HG03097 (cell line): ENCODE measurements around the gene OR6N2.

Experiments used
- ATAC-seq: cut with Tn5 transposase; IDR thresholded peaks from one replicate; pipeline ENCODE4 v1.9.1; 2021; ENCODE audit not compliant: unreplicated experiment, low FRiP score

The OR6N2 gene

DNA sequence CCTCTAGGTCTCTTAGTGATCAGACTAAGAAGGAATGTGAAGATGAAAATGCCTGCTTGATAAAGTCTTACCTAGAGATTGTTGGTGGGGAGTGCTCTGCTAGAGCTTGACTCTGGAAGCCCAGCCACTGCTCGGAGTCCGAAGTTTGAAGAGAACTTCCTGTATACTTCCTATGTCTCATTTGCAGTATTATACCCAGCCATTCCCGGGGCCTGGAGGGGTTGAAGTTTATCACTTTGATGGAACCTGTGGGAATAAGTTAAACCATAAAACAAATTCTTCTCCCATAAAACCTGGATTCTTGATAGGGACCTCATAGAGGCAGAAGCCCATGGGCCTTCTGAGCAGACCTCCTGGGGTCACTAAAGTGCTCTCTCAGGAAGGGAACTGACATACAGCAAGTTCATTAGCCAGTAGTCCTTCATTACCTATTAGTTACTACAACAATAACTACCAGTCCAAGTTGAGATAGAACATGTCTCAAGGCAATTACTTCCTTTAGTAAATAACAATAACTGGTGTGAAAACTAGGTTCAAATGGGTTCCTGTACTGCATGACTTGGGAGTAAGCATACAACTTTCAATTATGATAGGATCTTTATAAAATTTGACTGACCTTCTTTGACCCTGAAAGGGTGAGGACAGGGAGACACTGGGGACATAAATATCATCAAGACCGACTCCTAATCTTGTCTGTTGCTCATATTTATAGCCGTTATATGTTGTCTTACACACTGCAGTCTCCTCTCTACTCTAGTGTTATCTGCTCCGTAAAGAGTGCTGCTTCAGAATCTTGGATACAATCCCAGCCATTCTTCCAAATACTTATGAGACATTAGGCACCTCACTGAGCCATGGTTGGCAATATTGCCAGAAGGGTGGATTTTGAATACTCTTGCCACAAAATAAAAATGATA, 8.8 kb downstream of the OR6N2 start, which contains the start of gene OR6N1:
TSS of gene OR6N1 (minus strand) at position 246 of the 917 bp plus-strand sequence. CDS start 5,513 bp downstream, outside the sequence.
- no peak for ATAC-seq

DNA sequence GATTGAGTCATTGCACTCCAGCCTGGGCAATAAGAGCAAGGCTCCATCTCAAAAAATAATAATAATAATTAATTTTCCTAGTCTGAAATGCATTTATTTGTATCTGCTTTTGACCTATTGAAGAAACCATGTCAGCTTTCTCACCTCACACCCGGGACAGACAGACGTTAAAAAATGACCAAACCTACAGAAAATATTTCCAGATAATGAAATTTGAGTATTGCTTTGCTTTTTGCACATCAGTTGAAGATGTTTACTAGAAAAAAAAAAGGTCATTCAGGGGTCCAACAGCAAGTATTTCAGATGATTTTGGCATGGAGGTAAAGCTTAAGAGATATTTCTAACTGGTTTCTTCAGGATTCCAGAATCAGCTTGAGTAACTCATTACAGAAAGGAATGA, 26.6 kb downstream of the OR6N2 start, which contains the start of gene OR6K6:
TSS of gene OR6K6 (plus strand) at position 301 of the 400 bp plus-strand sequence. CDS start 168 bp downstream, outside the sequence.
- ATAC-seq = no peak

DNA sequence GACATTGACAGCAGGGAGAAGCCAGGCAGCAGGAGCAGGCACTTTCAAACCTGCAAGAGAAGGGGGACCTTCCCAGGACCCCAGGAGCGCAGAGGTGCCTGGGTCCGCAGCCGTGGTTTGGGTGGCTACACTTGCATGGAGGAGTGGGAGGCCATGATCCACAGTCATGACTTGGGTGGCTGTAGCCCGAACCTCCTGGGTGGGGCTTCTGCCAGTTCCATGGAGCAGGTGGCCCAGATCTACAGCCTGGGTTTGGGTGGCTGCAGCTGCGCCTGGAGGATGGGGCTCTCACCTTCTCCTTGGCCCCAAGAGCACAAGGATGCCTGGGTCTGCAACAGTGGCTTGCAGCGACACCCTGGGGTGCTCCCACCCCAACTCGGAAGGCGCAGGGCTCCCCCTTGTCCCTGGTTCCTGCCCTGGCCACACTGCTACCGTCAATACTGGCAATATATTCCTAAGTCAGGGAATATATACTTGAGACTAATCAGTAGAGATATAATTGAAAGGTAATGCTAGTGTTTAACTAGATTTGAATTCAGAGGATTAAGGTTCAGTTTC, 28.8 kb downstream of the OR6N2 start:
- no peak for ATAC-seq

DNA sequence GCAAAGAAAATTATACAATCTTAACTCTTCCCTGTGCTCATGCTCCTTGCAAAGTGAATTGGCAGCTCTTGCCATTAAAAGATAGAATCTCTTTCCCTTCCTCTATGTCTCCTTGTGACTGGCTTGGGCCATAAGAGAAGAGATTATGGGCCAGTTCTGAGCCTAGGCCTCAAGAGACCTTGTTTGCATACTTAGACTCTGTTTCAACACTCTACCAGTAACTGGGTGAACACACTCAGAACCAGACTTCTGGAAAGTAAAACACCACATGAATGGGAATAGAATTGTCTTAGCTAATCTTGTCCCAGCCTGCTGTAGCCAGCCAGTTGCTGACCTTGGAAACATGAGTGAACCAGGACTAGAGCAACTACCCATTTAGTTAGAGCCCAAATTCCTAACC, 45.2 kb downstream of the OR6N2 start:
- ATAC-seq = no peak

DNA sequence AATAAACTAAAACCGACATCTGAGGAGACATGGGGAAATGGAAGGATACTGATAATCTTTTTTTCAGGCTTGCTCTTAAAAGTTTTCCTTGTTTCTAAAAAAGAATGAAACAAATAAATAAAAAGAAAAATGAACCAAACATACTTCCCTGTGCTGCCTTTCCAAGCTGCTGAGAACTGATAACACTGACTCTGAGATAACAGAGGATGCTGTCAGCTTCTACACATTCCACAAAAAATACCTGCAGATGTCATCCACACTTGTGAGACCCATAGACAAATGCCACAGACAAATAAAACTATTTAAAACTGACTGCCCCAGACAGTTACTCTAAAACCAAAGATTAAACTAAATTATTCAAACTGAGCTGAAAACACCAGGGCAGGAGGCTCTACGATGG, 48.5 kb downstream of the OR6N2 start:
- ATAC-seq = no peak

DNA sequence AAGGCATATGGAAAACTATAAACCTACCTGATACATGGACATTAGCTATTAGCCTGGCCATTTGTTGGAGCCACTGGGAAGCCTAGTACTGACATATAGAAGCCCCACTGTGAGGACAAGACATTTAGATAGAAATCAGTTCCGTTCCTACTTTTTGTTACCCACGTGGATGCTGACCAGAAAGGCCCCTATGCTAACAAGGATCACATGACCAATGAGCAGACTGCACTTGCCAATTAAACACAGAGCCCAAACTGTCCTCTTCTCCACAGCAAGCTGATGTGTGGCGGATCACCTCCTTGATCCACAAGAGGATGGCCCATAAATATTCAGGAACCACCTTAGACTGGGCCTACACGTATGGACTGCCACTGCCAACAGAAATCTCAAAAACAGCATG, 49.3 kb downstream of the OR6N2 start:
- ATAC-seq = no peak

DNA sequence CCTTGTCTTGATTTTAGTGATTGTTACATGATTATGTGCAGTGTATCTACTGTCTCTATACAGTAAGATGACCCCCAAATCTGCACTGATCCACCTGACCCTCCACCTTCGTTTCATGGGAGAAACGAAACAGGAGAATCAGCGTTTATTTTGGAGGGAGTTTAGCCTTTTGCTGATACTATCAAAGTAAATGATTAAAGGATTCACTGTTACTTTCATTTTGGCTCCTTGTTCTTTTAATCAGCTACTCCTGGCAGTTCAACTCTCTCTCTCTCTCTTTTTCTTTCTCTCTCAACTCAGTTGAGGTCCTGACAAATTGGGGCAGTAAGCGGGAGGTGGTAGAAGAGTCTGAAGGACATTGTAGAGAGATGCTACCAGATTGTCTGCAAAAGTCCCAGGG, 50.6 kb downstream of the OR6N2 start:
- no peak for ATAC-seq

DNA sequence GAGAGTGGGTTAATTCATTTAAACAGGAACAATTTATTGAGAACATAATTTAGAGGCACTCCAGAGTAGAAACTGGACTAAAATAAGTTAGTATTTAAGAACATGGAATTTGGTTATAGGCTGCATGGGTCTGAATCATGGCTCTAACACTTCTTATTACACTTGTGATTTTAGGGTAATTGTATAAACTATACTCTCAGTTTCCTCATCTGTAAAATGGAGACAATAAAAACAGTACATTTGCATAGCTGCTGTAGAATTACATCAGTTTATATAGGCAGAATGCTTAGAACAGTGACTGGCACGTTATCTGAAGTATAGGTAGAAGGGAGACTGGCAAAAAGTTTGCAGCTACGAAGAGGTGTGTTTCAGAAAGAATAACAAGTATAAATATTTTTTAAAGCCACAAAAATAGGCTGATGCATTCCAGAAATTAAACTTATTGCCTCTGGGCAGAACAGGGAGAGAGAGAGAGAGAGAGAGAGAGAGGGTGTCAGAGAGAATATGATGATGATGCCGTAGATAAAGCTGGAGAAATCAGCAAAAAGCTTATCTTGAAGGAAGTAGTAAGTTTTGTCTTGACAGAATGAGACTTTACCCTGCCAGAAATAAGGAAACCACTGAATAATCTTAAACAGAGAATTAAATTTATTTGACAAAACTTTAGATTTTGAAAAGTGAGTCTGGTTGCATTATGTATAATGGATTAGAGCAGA, 52.3 kb downstream of the OR6N2 start:
- ATAC-seq = no peak

DNA sequence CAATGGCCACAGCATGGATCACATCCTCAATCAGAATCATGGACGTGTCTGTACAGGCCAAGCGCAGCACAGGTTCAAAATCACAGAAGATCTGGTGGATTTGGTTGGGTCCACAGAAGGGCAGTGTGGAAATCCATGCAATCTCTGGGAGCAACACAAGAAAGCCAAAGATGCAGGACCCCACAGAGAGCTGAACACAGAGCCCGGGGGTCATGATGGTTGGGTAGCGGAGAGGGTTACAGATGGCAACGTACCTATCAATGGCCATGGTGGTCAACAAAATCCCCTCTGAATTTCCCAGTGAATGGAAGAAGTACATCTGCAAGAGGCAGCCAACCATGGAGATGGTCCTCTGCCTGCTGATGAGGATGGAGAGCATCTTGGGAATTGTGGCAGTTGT, 56.6 kb downstream of the OR6N2 start:
- ATAC-seq = no peak
